ENCODE data around the gene OTUD3. TPM values are rescaled to one million over a fixed set of nuclear protein-coding genes. Genes with fewer than 3 reads are reported as not detected.

Gene OTUD3
- total RNA-seq, 6 experiments from 2014 or later: 0.98 to 3.4 (median 1.3) TPM

- 54% methylated on average over 4 of the region's 4 CpGs for WGBS (ENCODE audit: insufficient coverage, low coverage, low lambda C conversion rate, missing lambda C conversion rate)
- H3K4me3 ChIP-seq: no peak overlapping the region
- H3K27me3 ChIP-seq: no peaks in the 10 kb centered on the region
- intact Hi-C loops (cut with DNase I): no loop called here
- H3K4me1 ChIP-seq: no peaks in the 10 kb centered on the region
- no peaks in the 10 kb centered on the region for H3K36me3 ChIP-seq
- no peak for ATAC-seq
- H3K9me3 ChIP-seq: no peaks in the 10 kb centered on the region
- TF ChIP-seq, protein P1, sequence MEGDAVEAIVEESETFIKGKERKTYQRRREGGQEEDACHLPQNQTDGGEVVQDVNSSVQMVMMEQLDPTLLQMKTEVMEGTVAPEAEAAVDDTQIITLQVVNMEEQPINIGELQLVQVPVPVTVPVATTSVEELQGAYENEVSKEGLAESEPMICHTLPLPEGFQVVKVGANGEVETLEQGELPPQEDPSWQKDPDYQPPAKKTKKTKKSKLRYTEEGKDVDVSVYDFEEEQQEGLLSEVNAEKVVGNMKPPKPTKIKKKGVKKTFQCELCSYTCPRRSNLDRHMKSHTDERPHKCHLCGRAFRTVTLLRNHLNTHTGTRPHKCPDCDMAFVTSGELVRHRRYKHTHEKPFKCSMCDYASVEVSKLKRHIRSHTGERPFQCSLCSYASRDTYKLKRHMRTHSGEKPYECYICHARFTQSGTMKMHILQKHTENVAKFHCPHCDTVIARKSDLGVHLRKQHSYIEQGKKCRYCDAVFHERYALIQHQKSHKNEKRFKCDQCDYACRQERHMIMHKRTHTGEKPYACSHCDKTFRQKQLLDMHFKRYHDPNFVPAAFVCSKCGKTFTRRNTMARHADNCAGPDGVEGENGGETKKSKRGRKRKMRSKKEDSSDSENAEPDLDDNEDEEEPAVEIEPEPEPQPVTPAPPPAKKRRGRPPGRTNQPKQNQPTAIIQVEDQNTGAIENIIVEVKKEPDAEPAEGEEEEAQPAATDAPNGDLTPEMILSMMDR (IDR thresholded peaks at IDR 0.05): no peak
- TF ChIP-seq POLR2A (IDR thresholded peaks at IDR 0.05): no peak
- DNase-seq: no peak
- no peak overlapping the region for H3K27ac ChIP-seq
Measured at GRCh38 chr1:19957779-19958178, 75.6 kb downstream of the OTUD3 start.

DNA sequence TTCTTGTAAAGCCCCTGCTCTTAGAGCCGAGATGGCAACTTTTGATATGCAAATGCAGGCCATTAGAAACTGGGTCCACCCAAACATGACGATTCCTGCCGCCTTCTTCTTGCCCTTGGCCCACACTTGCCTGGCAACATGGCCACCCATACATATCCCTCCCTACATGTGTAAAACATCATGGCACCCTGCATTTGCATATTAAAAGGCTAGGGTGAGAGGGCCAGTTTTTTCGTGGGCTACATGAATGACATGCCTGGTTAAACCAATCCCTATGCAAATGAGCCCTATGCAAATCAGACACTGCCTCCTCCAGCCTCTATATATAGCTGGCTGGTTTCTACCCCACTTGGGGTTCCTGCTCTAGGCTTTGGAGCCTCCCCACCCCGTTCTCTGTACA is 78.4 kb downstream of the OTUD3 start:
- Histone ChIP-seq H3K27ac (no peak overlapping the region), H3K36me3 (no peaks in the 10 kb centered on the region), H3K4me1 (no peaks in the 10 kb centered on the region), H3K27me3 (no peaks in the 10 kb centered on the region), H3K4me3 (no peak overlapping the region), H3K9me3 (no peaks in the 10 kb centered on the region)
- no peak for DNase-seq
- TF ChIP-seq, protein P1 (IDR thresholded peaks at IDR 0.05): no peak
- no peak for TF ChIP-seq POLR2A (IDR thresholded peaks at IDR 0.05)
- ATAC-seq: no peak
- intact Hi-C loops (cut with DNase I): no loop called here
- WGBS (ENCODE audit: insufficient coverage, low coverage, low lambda C conversion rate, missing lambda C conversion rate): 47% methylated on average over 5 of the region's 5 CpGs

Other genes with a start within 250 kb of the OTUD3 start
- gene NBL1, start 238.1 kb upstream of the OTUD3 start, total RNA-seq: 1 to 10 TPM; 2.2 to 5.7 (median 3.4) TPM
- gene HTR6, start 217.5 kb upstream of the OTUD3 start, total RNA-seq: not detected
- 10 to 100 TPM in 3 of 6 experiments, 1 to 10 TPM in 3; 6.4 to 13.5 (median 9.8) TPM for gene TMCO4, start 82.5 kb upstream of the OTUD3 start, total RNA-seq
- 1 to 10 TPM in 1 of 6 experiments, under 1 TPM in 3, not detected in 2; 0.30 to 2.9 (median 0.53) TPM for gene RNF186, start 67.1 kb upstream of the OTUD3 start, total RNA-seq
- not detected for gene PLA2G2E, start 41.2 kb downstream of the OTUD3 start, total RNA-seq
- 1,000 to 10,000 TPM in 1 of 6 experiments, 100 to 1,000 TPM in 5; 109 to 1,136 (median 151) TPM for gene PLA2G2A, start 97.2 kb downstream of the OTUD3 start, total RNA-seq
- 1 to 10 TPM in 5 of 6 experiments, under 1 TPM in 1; 0.62 to 4.8 (median 3.2) TPM for gene PLA2G5, start 187.8 kb downstream of the OTUD3 start, total RNA-seq
- under 1 TPM in 1 of 6 experiments, not detected in 5; 0.10 TPM for gene PLA2G2D, start 237.1 kb downstream of the OTUD3 start, total RNA-seq